ENCODE results near the gene DCXR. TPM values are rescaled to one million over a fixed set of nuclear protein-coding genes. Genes with fewer than 3 reads are reported as not detected.

The DCXR gene
- polyA plus RNA-seq, 1 experiment, result 66.0 TPM

DNA sequence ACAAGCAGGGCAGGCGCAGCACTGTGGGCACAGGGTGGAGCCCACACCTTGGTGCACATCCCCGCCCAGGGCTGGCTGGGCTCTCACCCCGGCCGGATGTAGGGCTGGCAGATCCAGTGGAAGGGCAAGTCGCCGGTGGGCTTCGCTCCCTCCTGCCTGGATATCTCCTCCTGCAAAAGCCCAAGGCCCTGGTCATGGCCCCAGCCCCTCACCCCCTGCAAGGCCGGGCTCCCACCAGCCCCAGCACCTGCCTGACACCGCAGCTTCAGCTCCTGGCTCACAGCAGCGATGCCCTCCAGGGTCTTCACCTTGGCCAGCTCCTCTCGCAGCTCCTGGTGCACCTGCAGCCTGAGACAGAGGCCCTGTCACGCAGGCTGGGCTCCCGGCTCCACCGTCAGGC lies 23.1 kb upstream of the DCXR start:
- H3K4me3 ChIP-seq (ENCODE audit: low read depth, low read length), result no peak overlapping the region
- DNase-seq (ENCODE audit: low read depth), result no peak
- TF ChIP-seq, protein P1, sequence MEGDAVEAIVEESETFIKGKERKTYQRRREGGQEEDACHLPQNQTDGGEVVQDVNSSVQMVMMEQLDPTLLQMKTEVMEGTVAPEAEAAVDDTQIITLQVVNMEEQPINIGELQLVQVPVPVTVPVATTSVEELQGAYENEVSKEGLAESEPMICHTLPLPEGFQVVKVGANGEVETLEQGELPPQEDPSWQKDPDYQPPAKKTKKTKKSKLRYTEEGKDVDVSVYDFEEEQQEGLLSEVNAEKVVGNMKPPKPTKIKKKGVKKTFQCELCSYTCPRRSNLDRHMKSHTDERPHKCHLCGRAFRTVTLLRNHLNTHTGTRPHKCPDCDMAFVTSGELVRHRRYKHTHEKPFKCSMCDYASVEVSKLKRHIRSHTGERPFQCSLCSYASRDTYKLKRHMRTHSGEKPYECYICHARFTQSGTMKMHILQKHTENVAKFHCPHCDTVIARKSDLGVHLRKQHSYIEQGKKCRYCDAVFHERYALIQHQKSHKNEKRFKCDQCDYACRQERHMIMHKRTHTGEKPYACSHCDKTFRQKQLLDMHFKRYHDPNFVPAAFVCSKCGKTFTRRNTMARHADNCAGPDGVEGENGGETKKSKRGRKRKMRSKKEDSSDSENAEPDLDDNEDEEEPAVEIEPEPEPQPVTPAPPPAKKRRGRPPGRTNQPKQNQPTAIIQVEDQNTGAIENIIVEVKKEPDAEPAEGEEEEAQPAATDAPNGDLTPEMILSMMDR (IDR thresholded peaks at IDR 0.05; ENCODE audit: insufficient read depth, low read depth, low read length), result no peak
- H3K27me3 ChIP-seq (ENCODE audit: control insufficient read depth, insufficient read depth, low read length), result no peaks in the 10 kb centered on the region
- POLR2A ChIA-PET, result no interaction called here
- peaks cover 56% of the 10 kb centered on the region for H3K36me3 ChIP-seq (ENCODE audit: control insufficient read depth, insufficient read depth, low read length)
- CTCF ChIA-PET, result interaction anchor here (1.0 kb wide), 1 partner anchor 23 kb away, joined by 3 read pairs; the partner anchor contains the start of gene DCXR

DNA sequence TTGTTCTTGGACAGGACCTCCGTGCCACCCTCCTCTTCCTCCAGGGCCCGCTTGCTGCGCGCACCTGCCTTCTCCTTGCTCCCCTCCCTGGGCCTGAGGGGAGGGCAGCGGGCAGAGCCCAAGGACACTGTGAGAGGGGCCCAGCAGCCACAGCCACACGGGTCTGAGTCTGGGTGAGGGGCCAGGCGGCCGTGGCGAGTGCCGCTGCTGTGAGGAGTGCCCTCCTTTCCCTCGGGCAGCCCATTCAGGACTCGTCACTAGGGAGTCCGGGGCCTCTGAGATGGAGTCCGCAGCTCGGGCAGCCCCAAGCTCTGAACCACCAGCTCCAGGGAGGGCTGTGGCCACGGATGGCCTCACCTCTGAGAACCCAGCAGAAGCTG lies 22.5 kb upstream of the DCXR start:
- ChIA-PET POLR2A (no interaction called here), CTCF (interaction anchor here (2.5 kb wide), 1 partner anchor 30 kb away, joined by 7 read pairs; no protein-coding TSS in a partner anchor)
- no peak for DNase-seq (ENCODE audit: low read depth)
- H3K4me3 ChIP-seq (ENCODE audit: low read depth, low read length), result no peak overlapping the region
- H3K36me3 ChIP-seq (ENCODE audit: control insufficient read depth, insufficient read depth, low read length), result peaks cover 61% of the 10 kb centered on the region
- TF ChIP-seq, protein P1 (IDR thresholded peaks at IDR 0.05; ENCODE audit: insufficient read depth, low read depth, low read length), result no peak
- no peaks in the 10 kb centered on the region for H3K27me3 ChIP-seq (ENCODE audit: control insufficient read depth, insufficient read depth, low read length)

GRCh38 chr17:82059272-82060000 lies 21.9 kb upstream of the DCXR start:
- no peak overlapping the region for H3K4me3 ChIP-seq (ENCODE audit: low read depth, low read length)
- no peaks in the 10 kb centered on the region for H3K27me3 ChIP-seq (ENCODE audit: control insufficient read depth, insufficient read depth, low read length)
- ChIA-PET POLR2A (no interaction called here), CTCF (interaction anchor here (2.5 kb wide), 1 partner anchor 29 kb away, joined by 7 read pairs; no protein-coding TSS in a partner anchor)
- TF ChIP-seq, protein P1 (IDR thresholded peaks at IDR 0.05; ENCODE audit: insufficient read depth, low read depth, low read length), result no peak
- no peak for DNase-seq (ENCODE audit: low read depth)
- H3K36me3 ChIP-seq (ENCODE audit: control insufficient read depth, insufficient read depth, low read length), result peaks cover 64% of the 10 kb centered on the region

GRCh38 chr17:82058855-82059249 lies 21.4 kb upstream of the DCXR start:
- TF ChIP-seq, protein P1 (IDR thresholded peaks at IDR 0.05; ENCODE audit: insufficient read depth, low read depth, low read length), result no peak
- Histone ChIP-seq H3K4me3 (ENCODE audit: low read depth, low read length) (no peak overlapping the region), H3K36me3 (ENCODE audit: control insufficient read depth, insufficient read depth, low read length) (peaks cover 68% of the 10 kb centered on the region), H3K27me3 (ENCODE audit: control insufficient read depth, insufficient read depth, low read length) (no peaks in the 10 kb centered on the region)
- ChIA-PET CTCF (interaction anchor here (2.5 kb wide), 1 partner anchor 29 kb away, joined by 7 read pairs; no protein-coding TSS in a partner anchor), POLR2A (no interaction called here)
- DNase-seq (ENCODE audit: low read depth), result no peak

GRCh38 chr17:82058230-82058854 lies 20.8 kb upstream of the DCXR start:
- ChIA-PET CTCF (interaction anchor here (1.4 to 2.5 kb wide), 2 partner anchors 28 to 98 kb away, joined by 5 to 7 read pairs; no protein-coding TSS in a partner anchor), POLR2A (no interaction called here)
- Histone ChIP-seq H3K4me3 (ENCODE audit: low read depth, low read length) (no peak overlapping the region), H3K27me3 (ENCODE audit: control insufficient read depth, insufficient read depth, low read length) (no peaks in the 10 kb centered on the region), H3K36me3 (ENCODE audit: control insufficient read depth, insufficient read depth, low read length) (peaks cover 69% of the 10 kb centered on the region)
- TF ChIP-seq, protein P1 (IDR thresholded peaks at IDR 0.05; ENCODE audit: insufficient read depth, low read depth, low read length), result no peak
- DNase-seq (ENCODE audit: low read depth), result no peak

Data from BJ (cell line).